DLD1 (cell line): ENCODE measurements around the gene NBEAL2.

Experiments used
- in situ Hi-C: cut with HindIII; loops from 2 replicates; pipeline ENCODE4 v1.10.0; 2017; ENCODE audit warnings: low sequenced_read_pairs

NBEAL2 gene

DNA sequence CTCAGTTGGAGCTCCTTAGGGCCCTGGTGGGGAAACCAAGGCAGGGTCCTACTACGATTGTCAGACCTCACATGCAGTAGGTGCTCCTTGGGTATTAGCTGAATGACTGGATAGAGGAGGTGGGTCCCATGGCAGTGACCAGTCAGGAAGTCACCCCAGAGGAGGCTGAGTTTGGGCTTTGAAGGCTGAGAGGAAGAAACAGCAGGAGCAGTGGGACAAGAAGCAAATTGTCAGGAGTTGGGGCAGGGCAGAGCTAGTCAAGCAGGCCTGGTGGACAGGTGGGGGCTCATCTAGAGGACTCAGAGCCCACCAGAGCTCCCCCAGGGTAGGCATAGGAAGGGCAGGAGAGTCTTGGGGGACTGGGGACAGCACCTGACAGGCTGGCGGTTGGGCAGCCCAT lies 3.1 kb downstream of the NBEAL2 start:
- in situ Hi-C loops, result no loop called here

DNA sequence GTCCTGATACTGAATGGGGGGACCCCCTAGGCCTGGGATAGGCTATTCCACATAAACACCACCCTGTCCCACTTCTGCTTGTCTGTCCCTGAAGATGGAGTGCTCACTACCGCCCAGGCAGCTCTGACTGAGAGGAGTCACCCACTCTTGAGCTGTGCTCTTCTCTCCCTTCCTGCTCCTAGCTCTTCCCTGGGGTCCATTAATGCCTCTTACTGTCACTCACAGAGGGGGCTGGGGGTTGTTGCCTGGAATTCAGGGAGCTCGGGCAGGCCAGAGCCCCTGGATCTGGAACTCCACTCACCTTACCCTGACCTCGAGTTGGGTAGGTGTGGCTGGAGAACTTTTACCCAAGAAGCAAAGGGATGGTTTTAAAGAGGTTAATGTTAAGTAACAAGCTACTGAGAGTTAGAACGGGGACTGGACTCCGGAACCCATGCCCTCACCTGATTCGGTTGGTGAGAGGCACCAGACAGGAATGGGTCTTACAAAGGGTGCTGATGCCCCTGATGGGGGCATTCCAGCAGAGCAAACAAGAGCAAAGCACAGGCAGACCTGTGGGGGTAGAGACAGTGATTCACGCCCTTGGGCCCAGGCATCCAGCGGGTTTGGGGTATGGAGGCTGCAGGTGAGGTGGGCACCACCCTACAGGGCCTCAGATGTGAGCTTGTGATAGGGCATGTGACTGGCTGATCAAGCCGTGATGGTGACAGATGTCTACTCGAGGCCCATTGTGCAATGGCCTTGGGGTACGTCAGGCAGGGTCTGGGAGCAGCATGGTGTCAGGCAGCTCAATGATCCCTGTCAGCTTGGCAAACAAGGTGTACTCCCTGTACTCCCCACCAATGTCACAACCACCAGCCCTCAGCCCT lies 5.4 kb downstream of the NBEAL2 start:
- in situ Hi-C loops, result no loop called here

DNA sequence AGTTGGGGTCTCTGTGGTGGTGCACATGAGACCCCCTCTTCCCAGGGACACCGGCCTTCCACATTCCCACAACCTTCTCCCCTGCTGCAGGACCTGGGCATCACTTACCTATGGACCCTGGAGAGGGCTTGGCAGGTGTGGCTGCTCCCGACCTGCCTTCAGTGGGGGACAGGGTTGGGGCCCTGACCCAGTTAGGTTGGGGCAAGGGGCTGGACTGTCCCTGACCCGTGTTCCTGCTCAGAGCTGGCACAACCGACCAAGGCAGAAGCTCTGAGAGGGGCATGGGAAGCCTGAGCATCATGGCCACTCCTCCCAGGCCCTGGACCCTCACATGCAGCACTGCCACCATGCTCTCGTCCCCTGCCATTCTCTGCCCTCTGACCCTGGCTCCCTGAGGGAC lies 6.1 kb downstream of the NBEAL2 start:
- in situ Hi-C loops, result no loop called here

GRCh38 chr3:46986055-46986730 lies 6.7 kb downstream of the NBEAL2 start:
- in situ Hi-C loops, result no loop called here

- in situ Hi-C loops, result no loop called here
Measured at GRCh38 chr3:46986782-46987310, 7.4 kb downstream of the NBEAL2 start.

- in situ Hi-C loops, result no loop called here
Measured at GRCh38 chr3:46987319-46987742, 7.9 kb downstream of the NBEAL2 start.

DNA sequence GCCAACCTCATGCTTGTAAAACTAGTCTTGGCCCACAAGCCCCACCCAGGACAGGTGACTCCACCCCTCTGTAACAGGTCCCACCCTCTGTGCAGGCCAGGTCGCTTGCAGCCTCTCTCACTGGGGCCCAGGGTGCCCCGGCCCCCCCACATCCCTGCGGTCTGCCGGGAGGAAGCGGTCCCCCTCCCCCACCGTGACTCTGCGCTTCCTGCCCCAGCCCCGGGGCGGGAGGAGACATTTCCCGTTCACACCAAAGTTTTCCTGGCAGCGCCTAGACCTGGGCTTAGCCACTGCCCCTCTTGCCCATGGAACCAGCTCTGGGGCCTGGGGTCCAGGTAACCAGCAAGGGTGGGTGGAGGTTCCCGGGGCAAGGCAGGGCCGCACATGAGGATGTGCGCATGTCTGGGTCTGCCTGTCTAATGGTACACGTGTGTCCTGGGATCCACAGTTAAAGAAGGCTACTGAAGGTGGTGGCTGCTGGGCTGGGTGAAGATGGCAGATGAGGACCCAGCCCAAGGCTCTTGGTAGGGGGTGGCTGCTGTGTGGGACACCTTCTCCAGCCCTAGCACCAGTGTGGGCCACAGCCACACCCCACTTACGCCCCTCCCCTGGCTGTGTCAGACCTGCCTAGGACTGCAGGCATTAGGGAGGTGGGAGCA lies 8.4 kb downstream of the NBEAL2 start:
- in situ Hi-C loops, result no loop called here

DNA sequence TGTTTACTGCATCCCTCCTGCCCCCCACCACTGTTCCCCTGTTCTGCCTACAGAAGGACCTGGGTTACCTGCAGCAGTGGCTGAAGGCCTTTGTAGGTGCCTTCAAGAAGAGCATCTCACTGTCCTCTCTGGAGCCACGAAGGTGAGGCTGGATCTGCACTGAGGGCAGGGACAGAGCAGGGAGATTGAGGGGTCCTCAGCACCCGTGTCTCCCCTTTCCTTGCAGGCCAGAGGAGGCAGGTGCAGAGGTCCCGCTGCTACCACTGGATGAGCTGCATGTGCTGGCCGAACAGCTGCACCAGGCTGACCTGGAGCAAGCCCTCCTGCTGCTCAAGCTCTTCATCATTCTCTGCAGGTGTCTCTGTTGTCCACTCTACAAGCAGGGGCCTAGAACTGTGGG lies 9.2 kb downstream of the NBEAL2 start:
- in situ Hi-C loops, result no loop called here

DNA sequence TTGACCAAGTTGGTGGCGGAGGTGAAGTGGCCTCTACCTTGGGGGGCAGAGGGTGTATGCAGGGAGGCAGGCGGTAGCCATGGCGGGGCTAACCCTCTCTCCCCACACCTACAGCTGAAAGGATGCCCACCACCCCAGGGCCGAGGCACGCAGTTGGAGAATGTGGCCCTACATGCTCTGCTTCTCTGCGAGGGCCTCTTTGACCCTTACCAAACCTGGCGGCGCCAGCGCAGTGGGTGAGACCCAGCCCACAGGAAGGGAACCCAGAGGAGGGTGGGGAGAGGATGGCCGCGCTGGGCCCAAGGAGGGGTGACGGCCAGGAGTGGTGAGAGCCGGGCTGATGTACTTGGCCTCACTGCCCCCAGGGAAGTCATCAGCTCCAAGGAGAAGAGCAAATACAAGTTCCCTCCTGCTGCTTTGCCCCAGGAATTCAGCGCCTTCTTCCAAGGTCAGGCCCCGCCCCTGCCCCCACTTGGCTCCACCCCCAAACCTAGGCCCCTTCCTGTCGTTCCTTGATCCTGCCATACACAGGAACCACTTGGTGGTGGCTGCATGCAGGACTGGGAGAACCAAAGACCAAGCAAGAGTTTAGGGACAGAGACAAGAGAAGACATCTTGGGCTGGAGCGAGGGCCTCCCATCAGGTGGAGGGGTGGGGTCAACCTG lies 9.8 kb downstream of the NBEAL2 start:
- in situ Hi-C loops, result no loop called here

GRCh38 chr3:46990573-46991374 lies 11.3 kb downstream of the NBEAL2 start:
- in situ Hi-C loops, result no loop called here

- in situ Hi-C loops, result no loop called here
Measured at GRCh38 chr3:46991406-46992165, 12.1 kb downstream of the NBEAL2 start.

GRCh38 chr3:46992231-46992630 lies 12.8 kb downstream of the NBEAL2 start:
- in situ Hi-C loops, result no loop called here

DNA sequence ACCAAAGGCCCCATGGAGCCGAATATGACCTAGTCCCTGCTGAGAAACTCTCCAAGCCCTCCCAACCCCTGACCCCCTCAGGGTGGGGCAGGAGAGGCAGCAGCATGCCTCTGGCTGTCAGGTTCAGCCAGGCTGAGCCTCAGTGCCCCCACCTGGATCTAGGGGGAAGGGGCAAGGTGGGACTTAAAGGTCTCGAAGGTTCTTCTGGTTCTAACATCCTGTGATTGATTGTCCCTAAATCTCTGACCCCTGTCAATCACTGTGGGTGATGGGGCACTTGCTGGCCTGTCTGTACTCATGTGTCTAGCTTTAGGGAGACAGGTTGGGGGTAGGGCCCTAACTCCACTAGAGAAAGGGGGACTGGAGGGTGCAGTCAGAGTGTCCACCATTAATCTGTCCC lies 13.8 kb downstream of the NBEAL2 start:
- in situ Hi-C loops, result no loop called here

GRCh38 chr3:46993986-46994385 lies 14.5 kb downstream of the NBEAL2 start:
- in situ Hi-C loops, result no loop called here

DNA sequence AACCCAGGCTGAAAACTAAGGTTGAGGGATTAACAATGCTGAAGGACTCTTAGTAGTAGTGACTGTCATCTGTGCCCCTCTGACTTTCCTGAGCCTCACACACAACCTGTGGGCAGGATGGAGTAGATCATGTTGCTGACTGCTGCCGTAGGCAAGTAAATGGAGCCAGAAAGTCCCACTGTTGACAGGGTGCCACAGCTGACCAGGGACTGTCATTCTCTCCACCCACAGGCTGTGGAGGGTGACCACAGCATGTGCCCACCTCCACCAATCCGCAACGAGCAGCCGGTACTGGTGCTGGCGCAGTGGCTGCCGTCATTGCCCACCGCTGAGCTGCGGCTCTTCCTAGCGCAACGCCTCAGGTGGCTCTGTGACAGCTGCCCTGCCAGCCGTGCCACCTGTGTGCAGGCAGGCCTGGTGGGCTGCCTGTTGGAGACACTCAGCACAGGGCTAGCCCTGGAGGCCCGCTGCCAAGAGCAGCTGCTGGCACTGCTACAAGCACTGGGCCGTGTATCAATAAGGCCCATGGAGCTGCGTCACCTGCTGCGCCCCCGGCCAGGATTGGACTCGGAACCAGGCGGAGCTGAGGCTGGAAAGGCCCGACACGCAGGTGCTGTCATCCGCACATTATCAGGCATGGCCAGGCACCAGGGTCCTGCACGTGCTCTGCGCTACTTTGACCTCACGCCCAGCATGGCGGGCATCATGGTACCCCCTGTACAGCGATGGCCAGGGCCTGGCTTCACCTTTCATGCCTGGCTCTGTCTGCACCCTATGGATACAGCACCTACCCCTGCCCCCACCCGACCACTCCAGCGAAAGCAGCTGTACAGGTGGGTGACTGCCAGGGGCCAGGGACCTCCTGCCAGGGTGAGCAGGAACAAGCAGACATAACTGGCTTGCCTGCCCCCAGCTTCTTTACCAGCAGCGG lies 15.6 kb downstream of the NBEAL2 start:
- in situ Hi-C loops, result no loop called here

DNA sequence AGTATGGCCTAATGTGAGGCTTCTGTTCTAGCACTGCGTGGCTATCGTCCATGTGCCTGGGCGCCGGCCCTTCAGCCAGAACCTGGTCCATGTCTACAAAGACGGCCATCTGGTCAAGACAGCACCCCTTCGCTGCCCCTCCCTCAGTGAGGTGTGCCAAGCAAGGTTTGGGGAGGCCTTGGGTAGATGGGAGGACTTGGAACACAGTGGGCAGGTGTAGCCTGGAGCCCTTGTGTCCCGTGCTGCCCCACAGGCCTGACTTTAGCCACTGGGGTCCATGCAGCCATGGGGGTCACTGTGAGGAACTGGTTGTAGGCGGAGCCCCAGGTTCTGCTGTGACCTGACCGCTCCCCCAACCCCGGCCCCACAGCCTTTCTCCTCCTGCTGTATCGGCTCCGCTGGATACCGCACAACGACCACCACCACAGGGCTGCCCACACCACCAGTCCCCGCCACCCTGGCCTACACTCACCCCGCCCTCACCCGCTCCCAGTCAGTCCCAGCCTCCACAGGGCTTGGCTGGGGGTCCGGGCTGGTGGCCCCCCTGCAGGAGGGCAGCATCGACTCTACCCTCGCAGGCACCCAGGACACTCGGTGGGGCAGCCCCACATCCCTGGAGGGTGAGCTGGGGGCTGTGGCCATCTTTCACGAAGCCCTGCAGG lies 16.6 kb downstream of the NBEAL2 start:
- in situ Hi-C loops, result no loop called here

DNA sequence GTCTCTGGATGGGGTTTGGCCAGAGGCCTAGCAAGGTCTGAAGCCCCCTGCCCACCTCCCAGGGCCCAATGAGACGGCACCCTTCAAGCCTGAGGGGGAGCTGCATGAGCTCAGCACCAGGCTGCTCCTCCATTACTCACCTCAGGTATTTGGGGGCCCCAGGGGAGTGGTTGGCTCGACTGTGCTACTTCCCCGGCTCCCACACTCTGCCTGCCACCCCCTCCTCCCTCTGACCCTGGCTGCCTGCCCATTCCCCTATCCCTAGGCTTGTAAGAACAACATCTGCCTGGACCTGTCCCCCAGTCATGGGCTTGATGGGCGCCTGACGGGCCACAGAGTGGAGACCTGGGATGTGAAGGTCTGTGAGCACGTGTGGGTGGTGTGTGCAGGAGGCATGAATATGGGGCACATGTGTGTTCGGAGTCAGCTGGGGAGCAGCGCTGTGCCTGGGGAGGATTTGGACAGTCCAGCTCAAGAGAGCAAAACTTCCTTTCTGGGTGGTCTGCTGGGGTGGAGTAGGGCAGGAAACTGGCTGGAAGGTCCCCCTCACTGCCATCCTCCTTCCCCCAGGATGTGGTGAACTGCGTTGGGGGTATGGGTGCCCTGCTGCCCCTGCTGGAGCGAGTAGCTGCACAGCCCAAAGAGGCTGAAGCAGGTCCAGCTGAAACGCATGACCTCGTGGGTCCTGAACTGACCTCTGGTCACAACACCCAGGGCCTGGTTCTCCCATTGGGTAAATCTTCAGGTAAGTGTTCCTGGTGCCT lies 17.4 kb downstream of the NBEAL2 start:
- in situ Hi-C loops, result no loop called here
